Measurements from ENCODE around the gene PPFIBP1. TPM values are rescaled to one million over a fixed set of nuclear protein-coding genes. Genes with fewer than 3 reads are reported as not detected.
A peak's percentile ranks its signal among the peaks of the same experiment; 100 is the strongest.
"Not testable (repeated sequence)": the region's sequence is repeated elsewhere in the genome, so short reads cannot be mapped to it uniquely, and the experiment has no call there.

The PPFIBP1 gene
- total RNA-seq, 3 donors from 2014 or later, result 37.0 to 79.4 (median 40.4) TPM

GRCh38 chr12:27583981-27584380, 60.0 kb downstream of the PPFIBP1 start:
- no peak overlapping the region for H3K4me3 ChIP-seq
- no peaks in the 10 kb centered on the region for H3K4me1 ChIP-seq (ENCODE audit: low read depth)
- ATAC-seq, result peak; percentile 35
- H3K9me3 ChIP-seq, result no peaks in the 10 kb centered on the region
- TF ChIP-seq CTCF (IDR thresholded peaks at IDR 0.05), result no peak
- H3K36me3 ChIP-seq (ENCODE audit: low read depth), result no peaks in the 10 kb centered on the region
- DNase-seq, result no peak
- intact Hi-C loops (cut with DNase I, micrococcal nuclease), result no loop called here

GRCh38 chr12:27585739-27586265, 61.8 kb downstream of the PPFIBP1 start:
- H3K36me3 ChIP-seq (ENCODE audit: low read depth), result no peaks in the 10 kb centered on the region
- H3K4me3 ChIP-seq, result no peak overlapping the region
- intact Hi-C loops (cut with DNase I, micrococcal nuclease), result no loop called here
- ATAC-seq (no peak), DNase-seq (no peak)
- peaks cover 1% of the 10 kb centered on the region for H3K4me1 ChIP-seq (ENCODE audit: low read depth)
- H3K9me3 ChIP-seq, result no peaks in the 10 kb centered on the region
- TF ChIP-seq CTCF (IDR thresholded peaks at IDR 0.05), result no peak

- H3K4me3 ChIP-seq; ATAC-seq; H3K4me1 ChIP-seq (ENCODE audit: low read depth); H3K36me3 ChIP-seq (ENCODE audit: low read depth); intact Hi-C loops (cut with DNase I, micrococcal nuclease); H3K9me3 ChIP-seq; DNase-seq: not testable (repeated sequence)
Measured at GRCh38 chr12:27588075-27588730, 64.2 kb downstream of the PPFIBP1 start.

GRCh38 chr12:27588776-27589175, 64.8 kb downstream of the PPFIBP1 start:
- H3K9me3 ChIP-seq, result no peaks in the 10 kb centered on the region
- H3K4me1 ChIP-seq (ENCODE audit: low read depth), result peaks cover 2% of the 10 kb centered on the region
- H3K36me3 ChIP-seq (ENCODE audit: low read depth), result no peaks in the 10 kb centered on the region
- no peak overlapping the region for H3K4me3 ChIP-seq
- no peak for TF ChIP-seq CTCF (IDR thresholded peaks at IDR 0.05)
- intact Hi-C loops (cut with DNase I, micrococcal nuclease), result no loop called here
- no peak for DNase-seq
- ATAC-seq, result no peak

GRCh38 chr12:27589419-27589818, 65.4 kb downstream of the PPFIBP1 start:
- H3K9me3 ChIP-seq, result no peaks in the 10 kb centered on the region
- H3K4me1 ChIP-seq (ENCODE audit: low read depth), result peaks cover 2% of the 10 kb centered on the region
- intact Hi-C loops (cut with DNase I, micrococcal nuclease), result no loop called here
- TF ChIP-seq CTCF (IDR thresholded peaks at IDR 0.05), result no peak
- ATAC-seq (no peak), DNase-seq (no peak)
- no peak overlapping the region for H3K4me3 ChIP-seq
- no peaks in the 10 kb centered on the region for H3K36me3 ChIP-seq (ENCODE audit: low read depth)

GRCh38 chr12:27591698-27592097, 67.7 kb downstream of the PPFIBP1 start:
- ATAC-seq; intact Hi-C loops (cut with DNase I, micrococcal nuclease); H3K36me3 ChIP-seq (ENCODE audit: low read depth); DNase-seq; H3K9me3 ChIP-seq; H3K4me1 ChIP-seq (ENCODE audit: low read depth); H3K4me3 ChIP-seq: not testable (repeated sequence)

Data from mucosa of descending colon (tissue), 3 donors.